GM18870 (cell line): Measurements from ENCODE around the gene RASGRP4.
"Not testable (repeated sequence)": the region's sequence is repeated elsewhere in the genome, so short reads cannot be mapped to it uniquely, and the experiment has no call there.

Experiments
- ATAC-seq: cut with Tn5 transposase; IDR thresholded peaks from one replicate; pipeline ENCODE4 v1.9.1; 2021; ENCODE audit warnings: moderate library complexity; ENCODE audit not compliant: unreplicated experiment

Gene RASGRP4

DNA sequence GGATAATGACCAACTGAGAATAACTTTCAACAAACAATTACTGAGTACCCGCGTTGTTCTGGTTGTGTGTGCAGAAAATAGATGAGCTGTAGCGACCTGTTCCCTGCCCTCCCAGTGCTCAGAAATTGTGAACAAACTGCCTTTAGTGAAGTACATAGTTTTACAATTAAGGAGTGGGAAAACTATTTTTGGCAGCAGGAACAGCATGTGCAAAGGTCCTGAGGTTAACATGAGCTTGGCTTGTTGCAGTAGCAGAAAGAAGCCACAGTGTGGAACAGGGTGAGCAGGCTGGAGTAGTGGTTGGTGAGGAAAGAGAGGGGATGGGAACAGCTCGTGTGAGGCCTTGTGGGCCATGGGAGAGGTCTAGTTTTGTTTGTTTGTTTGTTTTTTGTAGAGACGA lies 23.5 kb upstream of the RASGRP4 start:
- no peak for ATAC-seq

DNA sequence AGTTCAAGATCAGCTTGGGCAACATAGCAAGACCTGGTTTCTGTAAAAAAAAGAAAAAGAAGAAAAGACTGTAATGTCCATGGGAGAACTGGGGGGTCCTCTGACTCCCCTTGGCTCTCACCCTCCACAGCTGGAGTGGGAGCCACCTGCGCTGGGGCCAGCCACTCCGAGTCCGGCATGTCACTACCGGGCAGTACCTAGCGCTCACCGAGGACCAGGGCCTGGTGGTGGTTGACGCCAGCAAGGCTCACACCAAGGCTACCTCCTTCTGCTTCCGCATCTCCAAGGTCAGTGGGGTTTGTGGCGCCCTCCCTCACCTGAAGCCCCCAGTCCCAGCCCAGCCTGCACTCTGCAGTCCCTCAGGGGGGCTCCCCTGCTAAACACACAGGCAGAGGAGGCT lies 22.2 kb upstream of the RASGRP4 start:
- no peak for ATAC-seq

DNA sequence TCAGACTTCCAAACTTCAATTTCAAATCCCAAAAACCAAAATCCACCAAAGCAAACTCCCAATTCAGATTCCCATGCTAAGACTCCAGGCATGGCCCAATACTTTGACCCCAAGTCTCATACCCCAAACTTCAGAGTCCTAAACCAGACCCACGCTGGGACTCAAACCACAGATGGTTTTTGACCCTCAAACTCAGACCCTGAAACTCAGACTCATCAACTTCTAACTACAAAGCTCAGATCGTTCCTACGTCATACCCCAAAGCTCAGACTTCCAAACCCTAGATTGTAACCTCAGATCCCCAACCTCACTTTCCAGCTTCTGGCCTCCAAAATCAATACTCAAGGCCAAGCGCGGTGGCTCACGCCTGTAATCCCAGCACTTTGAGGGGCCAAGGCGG lies 19.3 kb upstream of the RASGRP4 start:
- no peak for ATAC-seq

DNA sequence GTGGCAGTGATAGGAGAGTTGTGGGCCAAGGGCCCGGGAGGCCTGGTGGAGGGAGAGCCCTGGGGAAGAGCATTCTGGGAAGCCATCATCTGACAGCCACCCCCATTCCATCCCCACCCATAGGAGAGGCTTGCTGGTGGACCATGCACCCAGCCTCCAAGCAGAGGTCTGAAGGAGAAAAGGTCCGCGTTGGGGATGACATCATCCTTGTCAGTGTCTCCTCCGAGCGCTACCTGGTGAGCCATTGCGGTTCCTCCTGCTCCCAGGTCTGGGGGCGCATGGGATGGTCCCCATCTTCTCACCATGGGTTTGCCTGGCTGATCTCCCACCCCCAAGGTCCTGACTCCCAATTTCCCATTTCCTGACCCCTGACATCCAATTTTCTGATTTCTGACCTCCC lies 18.0 kb upstream of the RASGRP4 start:
- no peak for ATAC-seq

DNA sequence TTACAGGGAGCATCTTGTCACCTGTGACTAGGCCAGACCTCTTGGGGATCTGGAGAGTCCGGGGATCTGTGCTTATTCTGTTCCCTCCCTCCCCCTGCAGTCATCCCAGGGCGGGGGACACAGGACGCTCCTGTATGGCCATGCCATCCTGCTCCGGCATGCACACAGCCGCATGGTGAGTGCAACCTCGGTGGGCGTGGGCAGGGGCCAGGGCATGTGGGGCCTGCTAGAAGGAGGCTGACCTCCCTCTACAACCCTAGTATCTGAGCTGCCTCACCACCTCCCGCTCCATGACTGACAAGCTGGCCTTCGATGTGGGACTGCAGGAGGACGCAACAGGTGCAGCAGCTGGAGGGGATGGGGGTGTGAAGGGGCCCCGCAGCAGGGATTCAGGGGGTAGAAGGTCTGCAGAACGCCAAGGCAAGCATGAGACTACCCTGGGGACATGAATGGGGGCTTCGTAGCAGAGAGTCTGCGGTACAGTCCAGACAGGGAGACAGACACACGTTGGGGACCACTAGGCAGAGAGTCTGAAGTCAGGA lies 17.5 kb upstream of the RASGRP4 start:
- ATAC-seq = no peak

DNA sequence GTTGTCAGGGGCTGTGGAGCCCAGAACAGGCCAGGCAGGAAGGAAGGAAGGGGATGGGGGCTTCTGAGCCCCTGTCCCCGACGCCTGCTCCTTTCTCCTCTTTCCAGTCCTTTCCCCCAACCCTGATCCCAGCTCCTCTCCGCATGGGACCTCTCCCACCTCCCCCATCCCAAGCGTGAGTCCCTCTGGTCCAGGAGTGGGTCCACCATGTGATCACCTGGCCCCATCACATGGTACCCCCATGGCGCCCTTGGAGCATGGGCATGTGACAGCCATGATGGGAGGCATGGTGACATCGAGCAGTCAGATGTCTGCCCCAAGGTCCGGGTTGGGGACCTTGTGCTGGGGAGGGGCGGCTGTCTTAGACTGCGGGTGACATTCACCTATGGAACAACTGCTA lies 16.7 kb upstream of the RASGRP4 start:
- ATAC-seq = no peak

DNA sequence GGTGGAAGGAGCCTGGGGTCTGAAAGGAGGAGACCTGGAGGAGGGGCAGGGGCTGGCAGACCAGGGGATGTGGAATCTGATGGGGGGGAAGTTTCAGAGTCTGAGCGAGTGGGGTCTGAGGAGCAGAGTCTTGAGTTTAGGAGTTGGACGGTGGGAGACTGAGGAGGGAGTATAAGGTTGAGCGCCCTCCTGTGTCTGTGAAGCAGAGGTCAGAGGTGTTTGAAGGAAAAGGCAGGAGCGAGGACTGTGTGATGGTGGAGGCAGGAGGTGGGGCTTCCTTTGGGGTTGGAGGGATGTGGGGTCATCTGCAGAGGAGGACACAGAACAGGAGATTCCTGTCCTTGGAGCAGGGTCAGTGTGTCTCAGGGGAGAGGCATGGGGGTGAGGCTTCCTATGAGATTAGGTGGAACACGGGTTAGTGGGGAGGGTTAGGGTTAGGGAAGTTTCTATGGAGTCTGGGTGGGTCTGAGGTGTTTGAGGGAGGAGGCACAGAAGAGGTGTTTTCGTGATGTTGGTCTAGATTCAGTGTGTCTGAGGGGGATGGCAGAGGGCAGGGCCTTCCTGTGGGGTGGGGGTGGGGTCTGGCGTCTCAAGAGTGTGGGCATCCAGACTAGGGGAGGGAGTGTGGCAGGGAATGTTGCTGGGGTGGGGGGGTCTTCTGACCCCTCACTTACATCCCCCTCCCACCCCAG lies 15.8 kb upstream of the RASGRP4 start:
- ATAC-seq = no peak

DNA sequence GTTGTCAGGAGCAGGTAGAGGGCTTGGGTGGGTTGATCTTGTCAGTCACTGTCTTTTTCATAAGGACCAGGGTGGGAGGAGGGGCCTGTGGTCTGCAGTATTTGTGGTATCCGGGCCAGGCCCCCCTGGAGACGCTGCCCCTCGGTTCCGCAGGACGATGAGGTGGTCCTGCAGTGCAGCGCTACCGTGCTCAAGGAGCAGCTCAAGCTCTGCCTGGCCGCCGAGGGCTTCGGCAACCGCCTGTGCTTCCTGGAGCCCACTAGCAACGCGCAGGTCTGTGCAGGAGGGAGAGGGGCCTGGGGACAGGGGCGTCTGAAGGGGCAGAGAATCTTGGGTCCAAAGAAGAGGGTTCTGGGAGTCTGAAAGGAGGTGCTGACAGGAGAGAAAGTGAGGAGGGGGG lies 14.6 kb upstream of the RASGRP4 start:
- ATAC-seq = no peak

DNA sequence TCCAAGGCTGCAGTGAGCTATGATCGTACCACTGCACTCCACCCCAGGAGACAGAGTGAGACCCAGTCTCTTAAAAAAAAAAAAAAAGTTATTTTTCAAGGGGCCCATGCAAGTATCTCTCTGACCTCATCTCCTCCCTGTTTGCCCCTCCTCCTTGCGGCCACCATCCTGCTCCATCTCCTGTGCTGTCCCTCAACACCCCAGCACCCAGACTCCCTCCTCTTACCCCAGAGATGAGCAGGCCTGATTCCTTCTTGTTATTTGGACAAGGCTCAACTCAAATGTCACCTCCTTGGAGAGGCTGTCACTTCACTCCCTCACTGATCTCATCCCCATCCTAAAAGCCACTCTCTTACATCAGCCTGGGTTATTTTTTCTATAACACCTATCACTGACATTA lies 11.9 kb upstream of the RASGRP4 start:
- no peak for ATAC-seq

DNA sequence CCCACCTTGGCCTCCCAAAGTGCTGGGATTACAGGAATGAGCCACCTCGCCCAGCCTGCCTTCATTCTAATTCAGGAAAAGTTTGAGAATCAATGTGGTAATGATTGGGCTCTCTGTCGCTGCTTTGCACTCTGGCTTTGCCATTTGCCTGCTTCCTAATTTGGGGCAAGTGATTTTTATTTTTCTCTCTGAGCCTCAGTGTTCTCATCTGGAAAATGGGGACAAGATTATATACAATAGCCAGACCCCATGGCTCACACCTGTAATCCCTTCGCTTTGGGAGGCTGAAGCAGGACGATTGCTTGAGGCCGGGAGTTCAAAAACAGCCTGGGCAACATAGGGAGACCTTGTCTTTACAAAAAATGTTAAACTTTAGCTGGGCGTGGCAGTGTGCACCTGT lies 11.3 kb upstream of the RASGRP4 start:
- ATAC-seq = no peak

DNA sequence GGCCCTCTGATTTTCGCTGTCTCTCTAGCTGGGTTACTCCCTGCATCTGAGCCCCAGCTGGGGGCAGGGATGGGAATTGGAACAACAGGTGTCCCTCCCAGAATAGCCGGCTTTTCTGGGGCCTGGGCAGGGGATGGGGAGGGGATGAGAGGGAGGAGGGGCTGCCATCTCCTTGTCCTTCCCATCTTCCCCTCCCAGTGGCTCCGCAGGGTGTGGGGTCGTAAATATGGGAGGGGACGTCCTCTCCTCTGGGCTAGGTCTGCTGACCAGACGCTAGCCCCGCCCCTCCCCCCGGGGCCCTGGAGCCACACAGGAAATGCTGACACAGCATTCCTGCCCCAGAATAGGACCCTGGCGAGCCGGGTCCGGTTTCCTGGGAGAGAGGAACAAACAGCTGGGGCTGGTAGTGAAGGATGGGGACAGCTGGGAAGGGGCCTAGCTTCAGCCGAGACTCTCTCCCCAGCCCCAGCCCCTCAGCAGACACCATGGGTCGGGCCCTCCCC lies 8.6 kb upstream of the RASGRP4 start:
- ATAC-seq = no peak

DNA sequence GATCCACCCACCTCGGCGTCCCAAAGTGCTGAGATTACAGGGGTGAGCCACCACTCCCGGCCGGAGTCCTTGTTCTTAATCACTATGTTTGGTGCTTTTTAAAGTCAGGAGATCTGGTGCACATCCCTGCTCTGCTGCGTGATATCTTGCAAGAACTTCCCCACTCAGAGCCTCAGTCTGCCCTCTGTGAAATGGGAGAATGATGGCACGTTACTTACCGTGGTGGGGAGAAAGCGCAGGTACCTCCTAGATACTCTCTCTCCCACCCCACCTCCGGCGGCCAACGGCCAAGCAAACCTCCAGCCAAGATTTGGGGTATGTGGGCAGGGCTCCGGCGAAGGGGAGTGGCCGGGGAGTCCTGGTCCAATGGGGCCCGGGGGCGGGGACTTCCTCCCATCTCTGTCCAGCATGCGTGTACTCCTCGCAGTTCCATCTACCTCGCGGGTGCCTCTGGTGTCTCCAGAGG lies 7.3 kb upstream of the RASGRP4 start, which contains the start of gene RYR1:
Gene RYR1 (plus strand): TSS at position 424 of the 466 bp plus-strand sequence. CDS start 139 bp downstream, outside the sequence.
- ATAC-seq = no peak

DNA sequence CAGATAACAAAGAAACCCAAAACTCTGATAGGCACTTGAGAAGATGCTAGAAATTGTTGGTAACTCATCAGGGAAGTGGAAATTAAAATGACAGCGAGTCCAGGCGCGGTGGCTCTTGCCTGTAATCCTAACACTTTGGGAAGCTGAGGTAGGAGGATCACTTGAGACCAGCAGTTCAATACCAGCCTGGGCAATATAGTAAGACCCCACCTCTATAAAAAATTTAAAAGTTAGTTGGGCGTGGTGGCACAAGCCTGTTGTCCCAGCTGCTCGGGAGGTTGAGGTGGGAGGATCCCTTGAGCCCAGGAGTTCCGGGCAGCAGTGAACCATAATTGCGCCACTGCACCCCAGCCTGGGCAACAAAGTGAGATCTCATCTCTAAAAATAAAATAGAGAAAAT lies 4.9 kb upstream of the RASGRP4 start:
- no peak for ATAC-seq

DNA sequence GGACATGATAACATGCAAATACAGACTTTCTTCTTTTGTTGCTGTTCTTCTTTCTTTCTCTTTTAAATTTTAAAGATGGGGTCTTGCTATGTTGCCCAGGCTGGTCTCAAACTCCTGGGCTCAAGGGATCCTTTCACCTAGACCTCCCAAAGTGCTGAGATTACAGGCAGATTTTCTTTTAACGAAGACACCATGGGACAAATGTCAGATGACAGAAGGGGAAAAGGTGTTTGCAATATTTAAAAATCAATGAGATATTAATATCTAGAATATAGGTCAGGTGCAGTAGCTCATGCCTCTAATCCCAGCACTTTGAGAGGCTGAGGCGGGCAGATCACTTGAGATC lies 3.8 kb upstream of the RASGRP4 start:
- no peak for ATAC-seq

DNA sequence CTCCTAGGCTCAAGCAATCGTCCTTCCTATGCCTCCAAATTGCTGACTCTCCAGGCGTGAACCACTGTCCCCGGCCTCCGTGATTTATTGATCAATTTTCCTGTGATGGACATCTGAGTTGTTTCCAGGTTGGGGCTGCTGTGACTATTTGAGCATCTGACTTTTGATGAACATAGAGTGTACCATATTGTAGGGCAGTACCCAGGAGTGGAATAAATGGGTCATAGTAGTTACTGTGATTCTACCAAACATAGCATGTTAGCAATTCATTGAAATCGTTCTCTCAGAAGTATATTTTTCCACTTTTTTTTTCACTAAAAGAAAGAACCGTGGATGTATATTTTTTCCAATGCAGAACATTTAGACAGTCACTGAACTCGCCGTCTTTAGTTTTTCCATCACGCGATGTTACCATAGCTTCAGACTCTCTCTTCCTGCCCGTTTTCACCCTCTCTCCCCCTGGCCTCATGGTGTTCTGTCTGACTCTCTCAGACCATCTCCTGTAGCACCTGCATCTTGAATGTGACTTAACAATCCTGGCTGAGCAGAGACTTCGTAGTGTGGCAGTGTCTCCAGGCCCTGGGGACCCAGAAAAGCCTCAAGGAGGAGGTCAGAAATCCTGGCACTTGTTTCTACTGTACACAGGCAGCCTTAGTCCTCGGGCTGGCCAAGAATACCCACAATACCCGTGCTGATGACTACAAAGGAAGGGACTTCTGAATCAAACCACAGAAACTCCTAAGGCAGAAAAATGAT lies 3.2 kb upstream of the RASGRP4 start:
- no peak for ATAC-seq

DNA sequence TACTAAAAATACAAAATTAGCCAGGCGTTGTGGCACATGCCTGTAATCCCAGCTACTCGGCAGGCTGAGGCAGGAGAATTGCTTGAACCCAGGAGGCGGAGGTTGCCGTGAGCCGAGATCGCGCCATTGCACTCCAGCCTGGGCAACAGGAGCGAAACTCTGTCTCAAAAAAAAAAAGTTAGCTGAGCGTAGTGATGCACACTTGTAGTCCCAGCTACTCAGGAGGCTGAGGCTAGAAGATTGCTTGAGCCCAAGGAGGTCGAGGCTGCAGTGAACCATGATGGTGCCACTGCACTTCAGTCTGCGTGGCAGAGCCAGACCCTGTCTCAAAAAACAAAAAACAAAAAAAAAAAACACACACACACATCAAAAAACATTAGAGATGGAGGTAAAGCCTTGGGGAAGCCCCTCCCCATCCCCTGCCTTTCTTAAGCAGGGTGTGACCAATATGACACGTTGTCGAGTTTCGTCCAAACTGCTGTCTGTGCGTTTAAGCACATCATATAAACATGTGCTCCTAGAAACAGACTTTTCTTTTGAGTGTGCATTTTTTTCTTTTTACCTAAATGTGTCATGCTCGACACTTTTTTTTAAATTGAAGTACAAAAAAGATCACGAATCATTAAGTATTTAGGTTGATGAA lies 1.1 kb upstream of the RASGRP4 start:
- not testable (repeated sequence) for ATAC-seq

DNA sequence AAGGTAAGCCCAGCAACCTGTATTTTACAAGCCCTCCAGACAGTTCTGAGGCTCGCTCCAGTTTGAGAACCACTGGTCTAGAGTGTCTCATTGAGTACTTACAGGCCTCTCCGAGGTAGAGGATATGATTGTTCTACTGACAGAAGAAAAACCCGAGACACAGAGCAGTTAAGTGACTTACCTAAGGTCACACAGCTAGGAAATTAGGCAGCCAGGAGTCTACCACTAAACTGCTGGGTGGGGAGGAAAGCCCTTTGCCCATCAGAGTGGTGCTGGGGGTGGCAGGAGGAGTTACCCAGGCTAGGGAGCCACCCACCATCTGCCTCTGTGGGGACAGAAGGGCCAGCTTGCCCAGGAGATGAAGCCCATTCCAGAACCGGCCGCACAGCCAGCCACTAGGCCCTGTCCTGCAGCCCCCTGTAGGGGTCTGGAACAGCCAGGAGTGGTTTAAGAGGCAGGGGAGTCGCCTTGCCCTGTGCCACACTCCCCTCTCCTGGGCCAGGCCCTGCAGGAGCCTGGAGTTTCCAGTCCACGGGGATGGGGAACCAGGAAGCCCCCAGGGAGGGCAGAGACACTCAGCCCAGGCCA lies 703 bp downstream of the RASGRP4 start:
- ATAC-seq = no peak

DNA sequence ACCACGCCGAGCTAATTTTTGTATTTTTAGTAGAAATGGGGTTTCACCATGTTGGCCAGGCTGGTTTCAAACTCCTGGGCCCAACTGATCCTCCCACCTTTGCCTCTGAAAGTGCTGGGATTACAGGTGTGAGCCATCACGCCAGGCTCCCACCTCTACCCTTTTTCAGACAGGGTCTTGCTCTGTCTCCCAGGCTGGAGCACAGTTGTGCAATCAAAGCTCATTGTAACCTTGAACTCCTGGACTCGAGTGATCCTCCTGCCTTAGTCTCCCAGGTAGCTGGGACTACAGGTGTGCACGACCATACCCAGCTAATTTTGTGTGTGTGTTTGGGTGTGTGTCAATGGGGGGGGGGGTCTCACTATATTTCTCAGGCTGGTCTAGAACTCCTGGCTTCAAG lies 1.7 kb downstream of the RASGRP4 start:
- no peak for ATAC-seq

DNA sequence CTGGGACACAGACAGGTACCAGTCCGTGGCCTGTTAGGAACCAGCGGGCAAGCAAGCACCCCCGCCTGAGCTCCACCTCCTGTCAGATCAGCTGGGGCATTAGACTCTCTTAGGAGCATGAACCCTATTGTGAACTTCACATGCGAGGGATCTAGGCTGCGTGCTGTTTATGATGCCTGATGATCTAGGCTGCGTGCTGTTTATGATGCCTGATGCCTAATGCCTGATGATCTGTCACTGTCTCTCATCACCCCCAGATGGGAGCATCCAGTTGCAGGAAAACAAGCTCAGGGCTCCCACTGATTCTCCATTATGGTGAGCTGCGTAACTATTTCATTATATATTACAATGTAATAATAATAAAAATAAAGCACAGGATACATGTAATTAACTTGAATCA lies 3.6 kb downstream of the RASGRP4 start:
- no peak for ATAC-seq

DNA sequence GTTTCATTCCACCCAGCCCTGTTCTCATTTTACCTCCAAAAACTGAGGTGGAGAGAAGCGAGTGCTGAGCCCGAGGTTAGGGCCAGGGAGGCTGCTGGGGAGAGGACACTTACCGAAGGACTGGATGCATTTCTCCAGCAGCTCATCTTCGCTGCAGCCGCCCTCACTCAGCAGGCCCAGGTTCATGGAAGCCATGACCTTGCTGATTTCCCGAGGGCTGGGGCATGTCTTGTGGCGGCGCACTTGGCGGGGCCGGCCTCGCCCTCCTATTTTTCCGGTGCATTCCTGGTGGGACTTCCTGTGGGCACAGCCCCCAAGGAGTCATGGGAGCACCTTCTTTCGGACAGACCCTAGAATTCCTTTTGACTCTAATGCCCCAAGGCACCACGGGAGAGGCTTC lies 4.2 kb downstream of the RASGRP4 start:
- no peak for ATAC-seq

DNA sequence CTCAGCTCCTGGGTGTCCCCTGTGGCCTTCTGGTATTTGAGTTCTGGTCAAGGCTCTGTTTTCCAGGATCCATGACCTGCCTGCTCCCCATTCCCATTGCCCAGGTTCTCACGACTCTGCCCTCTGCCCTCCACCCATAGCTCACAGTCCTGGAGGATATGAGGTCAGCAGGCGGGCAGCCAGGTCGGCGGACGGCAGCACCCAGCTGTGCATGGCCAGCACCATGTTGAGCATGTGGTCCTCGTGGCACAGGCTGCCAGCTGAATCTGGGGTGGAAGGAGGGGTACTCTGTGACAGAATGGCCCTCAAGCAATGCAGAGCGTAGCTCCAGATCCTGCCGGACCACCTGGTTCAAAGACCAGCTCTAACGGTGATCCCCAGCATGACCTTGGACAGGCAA lies 5.1 kb downstream of the RASGRP4 start:
- ATAC-seq = no peak
